ENCODE data around the gene DLX1.
"Not testable (repeated sequence)": the region's sequence is repeated elsewhere in the genome, so short reads cannot be mapped to it uniquely, and the experiment has no call there.

DLX1 gene

DNA sequence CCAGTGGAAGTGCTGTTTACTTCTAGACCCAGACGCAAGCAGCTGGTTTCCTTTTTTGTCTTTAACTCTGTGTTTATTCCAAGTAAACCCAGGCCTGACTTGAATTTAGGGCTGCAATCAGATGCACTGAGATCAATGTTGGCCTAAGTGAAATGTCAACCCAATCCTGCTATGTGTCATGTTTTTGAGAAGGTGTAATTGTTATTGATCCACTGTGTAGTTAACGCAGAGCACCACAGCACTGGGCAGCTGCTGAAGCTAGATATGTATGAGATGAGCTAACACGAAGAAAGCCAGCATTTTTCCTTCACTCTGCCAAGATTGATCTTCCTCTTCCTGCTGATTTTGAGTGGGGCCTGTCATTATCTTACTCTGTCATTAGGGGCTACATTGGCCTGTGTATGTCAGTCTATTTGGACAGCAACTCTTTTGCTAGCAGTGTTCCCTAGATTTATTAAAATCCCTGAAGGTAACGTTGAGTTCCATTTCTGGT lies 18.9 kb upstream of the DLX1 start:
- no peak for DNase-seq

DNA sequence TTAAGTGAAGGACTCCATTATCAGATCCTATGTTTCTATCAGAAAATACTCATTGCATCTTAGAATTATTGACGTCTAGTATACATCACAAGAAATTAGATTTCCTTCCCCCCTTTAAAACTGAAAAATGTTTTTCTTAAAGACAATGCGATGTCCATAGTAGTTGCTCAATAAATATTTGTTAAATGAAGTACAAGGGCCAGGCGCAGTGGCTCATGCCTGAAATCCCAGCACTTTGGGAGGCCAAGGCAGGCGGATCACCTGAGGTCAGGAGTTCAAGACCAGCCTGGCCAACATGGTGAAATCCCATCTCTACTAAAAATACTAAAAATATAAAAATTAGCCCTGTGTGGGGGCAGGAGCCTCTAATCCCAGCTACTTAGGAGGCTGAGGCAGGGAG lies 17.4 kb upstream of the DLX1 start:
- DNase-seq = not testable (repeated sequence)

DNA sequence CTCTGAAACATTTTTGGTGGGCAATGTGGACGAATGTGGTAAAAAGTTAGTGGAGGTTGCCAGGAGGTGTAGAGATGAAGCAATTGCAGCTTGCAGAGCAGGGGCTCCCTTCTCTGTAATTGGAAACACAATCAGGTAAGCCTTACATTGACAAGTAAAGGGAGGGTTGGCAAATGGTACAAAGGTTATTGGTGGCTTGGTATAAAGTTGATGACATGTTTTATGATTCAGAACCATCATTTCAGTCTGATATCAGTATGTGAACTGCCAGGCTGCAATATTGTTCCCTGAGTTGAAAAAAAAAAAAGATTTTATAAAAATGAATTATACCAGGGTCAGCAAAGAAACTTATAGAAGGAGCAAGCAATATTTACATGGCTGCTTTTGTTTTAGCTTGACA lies 14.4 kb upstream of the DLX1 start:
- DNase-seq = no peak

DNA sequence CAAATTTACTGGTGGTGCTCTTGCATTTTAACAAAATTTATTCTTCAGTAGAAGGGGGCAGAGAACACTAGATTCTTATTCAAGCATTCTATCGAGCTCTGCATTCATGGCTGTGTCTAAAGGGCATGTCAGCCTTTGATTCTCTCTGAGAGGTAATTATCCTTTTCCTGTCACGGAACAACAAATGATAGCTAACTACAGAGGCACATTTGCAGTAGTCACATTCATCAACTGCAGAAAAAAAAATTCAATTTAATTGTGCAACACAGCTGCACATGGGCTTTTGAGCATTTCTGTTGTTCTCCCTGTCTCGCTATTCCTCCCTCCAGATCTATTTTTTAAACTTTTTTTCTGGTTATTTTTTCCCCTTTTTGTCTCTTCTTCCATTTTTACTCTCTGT lies 13.0 kb upstream of the DLX1 start:
- no peak for DNase-seq

DNA sequence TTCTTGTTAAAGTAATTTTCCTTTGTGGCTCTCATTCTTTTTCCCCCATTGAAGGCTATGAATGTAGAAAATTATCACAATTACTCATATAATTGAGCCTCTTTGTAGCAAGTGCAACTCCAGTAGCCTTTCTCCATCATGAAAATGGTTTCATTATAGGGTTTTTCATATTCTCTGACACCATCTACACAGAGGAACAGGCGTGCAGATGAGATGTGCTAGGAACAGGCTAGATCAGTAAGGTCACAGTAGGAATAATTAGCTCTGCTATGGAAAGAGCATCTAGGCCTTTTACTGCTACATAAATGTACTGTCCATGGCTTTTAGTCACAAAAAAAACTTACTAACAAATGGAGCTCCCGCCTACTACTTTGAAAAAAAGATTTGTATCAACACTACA lies 12.6 kb upstream of the DLX1 start:
- DNase-seq = no peak

DNA sequence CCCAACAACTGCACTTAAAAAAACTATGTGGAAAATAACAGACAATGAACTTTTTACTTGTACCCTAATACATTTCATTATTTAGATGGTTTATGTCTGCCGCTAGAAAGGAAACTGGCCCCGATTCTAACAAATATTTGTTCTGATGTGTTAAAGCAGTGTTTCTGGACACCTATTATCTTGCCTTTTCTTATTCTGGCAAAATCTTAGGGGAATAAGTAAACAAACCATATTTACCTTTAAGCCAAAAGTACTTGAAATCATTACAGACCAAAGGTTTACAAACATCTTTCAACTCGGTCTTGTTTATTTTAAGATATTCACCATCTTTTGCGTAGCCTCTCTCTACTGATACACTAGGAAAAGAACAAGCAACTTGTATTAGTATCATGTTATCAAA lies 11.8 kb upstream of the DLX1 start:
- DNase-seq = no peak

DNA sequence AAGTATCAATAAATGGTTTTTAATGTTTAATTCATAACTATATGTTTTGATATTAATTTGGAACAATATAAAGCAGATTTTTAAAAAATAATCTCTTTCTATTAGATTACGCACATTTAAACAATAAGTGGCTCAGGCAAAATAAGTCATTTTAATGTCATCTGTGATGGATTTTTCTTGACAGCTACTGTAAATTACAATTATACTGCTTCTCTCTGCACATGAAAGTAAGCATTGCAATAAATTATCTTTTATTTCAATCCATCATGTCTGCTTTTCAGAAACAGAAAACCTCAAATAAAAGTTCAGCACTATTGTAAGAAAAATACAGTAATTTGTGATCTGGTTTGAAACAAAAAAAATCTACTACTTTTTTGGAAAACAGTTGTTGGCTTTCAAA lies 11.1 kb upstream of the DLX1 start:
- DNase-seq = no peak

DNA sequence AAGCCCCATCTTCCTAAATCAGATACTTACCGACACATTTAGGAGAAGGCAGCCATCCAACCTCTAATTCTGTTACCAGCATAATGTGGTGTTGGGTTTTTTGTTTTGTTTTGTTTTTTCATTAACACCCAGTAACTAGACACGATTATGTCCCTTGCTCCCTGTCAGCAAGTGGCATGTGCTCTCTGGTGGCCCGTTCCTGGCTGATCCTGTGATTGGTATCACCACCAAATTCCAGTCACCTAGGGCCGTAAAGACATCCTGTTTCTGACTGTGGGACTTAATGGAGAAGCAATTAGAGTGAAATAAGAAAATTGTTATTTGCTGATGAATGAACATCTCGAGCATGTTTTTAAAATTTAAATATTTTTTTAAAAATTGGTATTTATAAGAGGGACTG lies 5.9 kb upstream of the DLX1 start:
- DNase-seq = no peak

DNA sequence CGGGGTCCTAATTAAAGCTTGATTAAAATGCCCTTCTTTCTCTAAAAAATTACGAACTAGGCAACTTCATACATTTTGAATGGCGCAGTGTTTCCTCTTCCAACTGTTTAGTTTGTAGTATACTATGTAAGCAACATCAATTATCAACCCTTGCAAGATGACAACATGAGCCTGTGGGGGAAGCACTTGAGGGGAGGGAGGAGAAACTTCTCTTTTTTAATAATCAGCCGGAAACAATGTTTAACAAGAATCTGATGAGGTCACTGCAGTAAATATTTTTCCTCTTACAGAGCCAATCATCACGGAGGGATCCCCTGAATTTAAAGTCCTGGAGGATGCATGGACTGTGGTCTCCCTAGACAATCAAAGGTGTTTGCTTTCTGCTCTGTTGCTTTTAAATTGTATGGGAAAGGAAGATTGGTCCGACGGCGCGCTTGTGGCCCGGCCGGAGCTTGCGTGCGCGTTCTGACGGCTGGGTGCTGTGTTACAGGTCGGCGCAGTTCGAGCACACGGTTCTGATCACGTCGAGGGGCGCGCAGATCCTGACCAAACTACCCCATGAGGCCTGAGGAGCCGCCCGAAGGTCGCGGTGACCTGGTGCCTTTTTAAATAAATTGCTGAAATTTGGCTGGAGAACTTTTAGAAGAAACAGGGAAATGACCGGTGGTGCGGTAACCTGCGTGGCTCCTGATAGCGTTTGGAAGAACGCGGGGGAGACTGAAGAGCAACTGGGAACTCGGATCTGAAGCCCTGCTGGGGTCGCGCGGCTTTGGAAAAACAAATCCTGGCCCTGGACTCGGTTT lies 5.3 kb upstream of the DLX1 start:
- DNase-seq = no peak

DNA sequence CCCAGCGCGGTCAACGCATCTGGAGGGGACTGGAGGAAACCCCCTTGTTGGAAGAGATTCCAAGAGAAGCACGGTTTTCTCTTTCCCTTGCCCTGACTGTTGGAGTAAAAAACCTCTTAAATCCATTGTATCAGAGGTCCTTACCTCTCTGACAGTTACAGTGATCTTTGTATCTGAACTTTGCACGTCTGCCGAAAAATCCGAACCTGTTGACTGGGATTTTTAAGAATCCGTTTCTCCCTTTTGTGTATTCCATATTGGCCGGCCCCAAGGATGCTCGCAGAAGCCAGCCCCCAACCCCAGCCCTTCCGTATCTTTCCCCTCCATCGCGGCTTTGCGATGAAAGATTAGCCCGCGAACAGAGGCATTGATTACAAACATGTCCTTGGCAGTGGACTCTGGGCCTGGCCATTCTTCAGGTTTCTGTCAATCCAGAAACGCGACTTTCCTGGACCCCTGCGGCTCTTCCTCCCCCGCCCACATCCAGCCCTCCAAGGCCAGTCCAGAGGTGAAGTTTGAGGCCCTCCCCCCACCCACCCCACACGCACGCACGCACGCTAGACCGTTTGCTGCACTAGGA lies 4.6 kb upstream of the DLX1 start:
- DNase-seq = no peak

DNA sequence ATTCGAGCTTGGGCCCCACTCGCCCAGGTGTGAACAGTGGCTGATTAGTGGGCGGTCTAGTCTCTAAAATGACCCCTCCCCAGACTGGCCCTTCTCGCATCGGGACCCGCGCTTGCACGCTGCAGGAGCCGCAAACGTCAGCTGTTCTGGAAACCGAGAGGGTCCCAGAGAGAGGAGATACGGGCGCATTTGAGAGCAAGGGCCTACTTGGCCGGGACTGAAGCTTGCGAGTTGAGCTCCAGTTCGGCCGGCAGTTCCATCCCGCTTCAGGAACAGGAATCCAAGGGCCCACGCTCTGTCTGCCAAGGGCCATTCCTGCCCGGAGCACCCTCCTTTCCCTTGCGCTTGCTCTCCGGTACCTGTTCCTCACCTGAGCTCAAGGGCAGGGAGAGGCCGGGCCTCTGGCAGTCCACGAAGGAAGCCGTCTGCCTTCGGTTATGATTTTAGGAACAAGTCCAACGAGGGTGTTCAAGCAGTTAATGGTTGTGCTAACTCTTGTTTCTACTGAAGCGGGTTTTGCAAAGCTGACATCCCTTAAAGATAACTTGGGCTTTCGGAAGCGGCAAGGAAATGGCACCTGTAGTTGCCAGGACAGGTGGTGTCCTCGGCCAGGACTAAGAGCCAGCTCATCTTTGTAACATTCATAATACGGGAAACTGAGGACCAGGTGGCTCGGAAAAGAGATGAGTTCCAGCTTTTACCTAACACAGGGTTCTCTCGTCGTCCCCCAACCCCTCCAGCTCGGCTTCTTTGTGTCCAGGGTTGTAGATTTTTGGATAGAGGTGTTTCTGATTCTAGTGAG lies 3.9 kb upstream of the DLX1 start:
- no peak for DNase-seq

DNA sequence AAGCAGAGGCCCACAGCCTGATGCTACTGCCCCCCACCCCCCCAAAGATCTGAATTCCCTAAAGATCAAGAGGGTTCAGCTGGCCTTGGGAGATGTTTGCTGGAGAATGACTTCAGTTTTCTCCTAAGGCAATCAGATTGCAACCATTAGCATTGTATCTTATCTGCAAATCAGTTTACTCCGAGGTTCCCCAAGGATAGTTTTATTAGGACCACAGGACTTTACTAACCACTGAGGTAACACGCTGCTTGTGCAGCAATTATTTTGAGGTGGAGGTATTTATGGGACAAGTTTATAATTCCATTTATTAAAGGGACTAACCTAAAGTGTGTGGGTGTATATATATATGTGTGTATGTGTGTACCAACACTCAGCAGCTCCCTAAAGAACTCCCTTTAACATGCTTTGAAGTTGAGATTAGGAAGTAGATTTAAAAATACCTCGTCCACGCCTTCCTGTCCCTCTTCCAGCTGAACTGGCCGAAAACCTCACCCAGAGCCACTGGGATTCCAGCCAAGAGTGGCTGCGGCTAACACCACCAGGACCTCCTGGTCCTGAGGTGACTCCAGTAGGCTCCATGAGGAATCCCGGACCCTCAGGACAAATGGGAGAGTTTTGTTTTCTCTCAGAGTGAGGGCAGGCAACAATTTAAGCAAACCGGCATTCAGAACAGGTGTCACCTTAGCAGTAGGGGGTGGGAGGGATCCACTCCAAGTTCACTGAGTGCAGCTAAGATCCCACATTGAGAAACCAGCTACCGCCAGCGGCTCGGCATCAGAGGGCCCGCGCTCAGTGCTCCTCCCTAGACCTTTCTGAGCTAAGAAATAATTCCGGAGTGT lies 3.0 kb upstream of the DLX1 start:
- no peak for DNase-seq

DNA sequence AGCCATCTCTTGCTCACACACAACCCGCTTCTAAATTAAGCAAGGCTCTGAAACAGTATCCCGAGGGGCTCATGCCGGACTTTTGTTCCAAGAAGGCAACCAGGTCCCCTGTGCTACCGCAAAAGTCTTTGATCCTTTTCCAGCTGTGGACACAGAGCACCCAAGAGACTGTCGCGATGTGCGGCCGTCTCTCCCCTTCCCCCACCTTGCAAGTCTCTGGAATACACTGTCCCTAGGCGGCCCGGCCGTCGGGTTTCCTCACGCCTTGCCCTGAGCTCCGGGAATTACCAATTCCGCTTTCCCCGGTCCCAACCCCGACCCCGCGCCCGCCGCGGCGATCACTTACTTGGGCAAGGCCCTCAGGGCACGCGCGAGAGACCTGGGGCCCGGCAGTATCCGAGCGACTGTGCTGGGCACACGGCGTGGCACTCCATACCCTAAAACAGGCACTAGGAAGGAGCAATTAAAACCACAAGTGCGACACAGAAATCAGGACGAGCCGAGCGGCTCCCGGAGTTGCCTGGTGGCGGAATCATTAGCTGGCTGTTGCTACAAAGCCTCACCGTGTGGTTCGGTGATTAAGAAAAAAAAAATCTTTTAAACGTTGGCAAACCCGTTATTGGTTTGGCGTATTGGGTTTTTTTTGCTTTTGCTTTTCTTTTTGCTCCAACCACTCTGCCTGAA lies 2.2 kb upstream of the DLX1 start:
- no peak for DNase-seq

DNA sequence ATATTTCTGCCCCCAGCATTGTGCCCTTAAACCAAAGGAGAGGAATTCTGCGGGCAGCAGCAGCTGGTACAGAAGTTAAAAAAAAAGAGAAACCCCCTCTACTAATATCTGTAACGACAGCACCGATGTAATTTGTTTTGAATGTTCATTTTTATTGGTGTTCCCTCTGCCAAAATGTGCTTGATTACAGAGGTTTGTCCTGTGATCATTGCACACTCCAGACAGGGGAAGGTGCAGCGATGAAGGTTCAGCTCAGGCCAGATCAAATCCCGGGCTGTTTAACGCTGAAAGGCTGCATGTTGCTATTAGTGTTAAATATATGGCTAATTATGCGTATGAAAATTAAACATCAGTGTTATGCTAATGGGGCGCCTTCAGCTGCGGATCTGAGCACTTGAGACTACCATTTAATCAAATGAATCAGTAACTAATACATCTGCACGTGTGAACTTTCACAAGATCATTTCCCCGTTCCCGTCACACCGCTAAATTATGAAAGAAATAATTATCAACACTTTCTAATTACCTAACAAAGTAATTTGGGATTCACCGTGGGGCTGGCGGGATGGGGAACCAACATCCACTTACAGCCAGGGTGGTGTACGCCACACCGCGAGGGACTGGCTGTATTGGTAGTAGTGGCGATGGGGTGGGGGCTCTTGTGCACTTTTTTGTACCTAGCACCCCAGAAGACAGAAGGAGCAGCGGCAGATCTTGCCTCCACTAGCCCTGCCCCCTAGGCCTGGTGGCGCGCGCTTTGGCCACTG lies 1.5 kb upstream of the DLX1 start:
- no peak for DNase-seq

DNA sequence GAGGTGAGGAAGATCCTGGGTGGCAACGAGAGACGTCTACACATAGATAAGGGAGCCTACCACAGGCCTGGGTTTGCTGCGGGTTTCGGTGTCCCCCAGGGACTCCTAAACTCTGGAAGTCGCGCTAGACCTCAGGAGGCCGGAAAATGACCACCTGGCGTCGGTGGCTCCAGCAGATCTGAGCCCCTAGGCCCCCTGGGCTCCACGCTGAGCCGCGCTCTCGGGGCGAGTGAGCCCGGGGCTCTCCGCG lies 987 bp upstream of the DLX1 start:
- no peak for DNase-seq

DNA sequence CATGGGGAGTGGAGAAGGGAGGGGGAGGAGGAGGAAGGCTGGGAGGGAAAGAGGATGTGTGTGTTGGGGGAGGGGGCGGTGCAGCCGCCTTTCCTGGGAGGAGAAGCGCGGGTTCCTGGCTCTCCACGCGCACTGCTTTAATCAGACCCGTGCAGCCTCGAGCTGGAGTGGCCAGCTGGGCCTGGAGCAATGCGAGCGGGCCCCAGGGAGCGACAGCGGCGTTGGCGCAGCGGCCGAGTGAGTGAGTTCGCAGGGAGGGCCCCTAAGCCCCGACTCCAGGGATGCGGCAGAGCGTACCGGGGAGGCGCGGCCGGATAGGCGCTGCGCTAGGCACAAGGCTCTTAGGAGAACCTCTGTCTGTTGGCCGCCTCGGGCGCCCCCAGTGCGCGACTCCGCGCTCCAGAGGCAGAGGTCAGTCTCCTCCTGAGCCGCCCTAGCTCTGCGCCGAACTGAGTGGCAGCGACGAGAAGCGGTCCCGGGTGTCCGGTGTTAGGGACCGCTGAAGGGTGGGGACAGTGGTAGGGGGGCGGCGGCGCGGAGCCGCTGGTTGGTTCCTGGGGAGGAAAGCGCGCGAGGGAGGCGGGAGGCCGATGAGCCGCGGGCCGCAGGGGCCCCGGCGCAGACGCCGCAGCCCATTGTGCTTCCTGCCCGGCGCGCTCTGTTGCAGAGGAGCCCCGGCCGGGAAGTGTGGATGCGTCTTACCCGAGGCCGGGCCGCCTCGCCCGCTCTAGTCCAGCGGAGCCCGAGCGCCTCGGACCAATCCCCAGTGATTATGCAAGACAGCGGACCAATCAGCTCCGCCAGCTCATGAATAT lies 455 bp upstream of the DLX1 start:
- DNase-seq = peak; percentile 69

DNA sequence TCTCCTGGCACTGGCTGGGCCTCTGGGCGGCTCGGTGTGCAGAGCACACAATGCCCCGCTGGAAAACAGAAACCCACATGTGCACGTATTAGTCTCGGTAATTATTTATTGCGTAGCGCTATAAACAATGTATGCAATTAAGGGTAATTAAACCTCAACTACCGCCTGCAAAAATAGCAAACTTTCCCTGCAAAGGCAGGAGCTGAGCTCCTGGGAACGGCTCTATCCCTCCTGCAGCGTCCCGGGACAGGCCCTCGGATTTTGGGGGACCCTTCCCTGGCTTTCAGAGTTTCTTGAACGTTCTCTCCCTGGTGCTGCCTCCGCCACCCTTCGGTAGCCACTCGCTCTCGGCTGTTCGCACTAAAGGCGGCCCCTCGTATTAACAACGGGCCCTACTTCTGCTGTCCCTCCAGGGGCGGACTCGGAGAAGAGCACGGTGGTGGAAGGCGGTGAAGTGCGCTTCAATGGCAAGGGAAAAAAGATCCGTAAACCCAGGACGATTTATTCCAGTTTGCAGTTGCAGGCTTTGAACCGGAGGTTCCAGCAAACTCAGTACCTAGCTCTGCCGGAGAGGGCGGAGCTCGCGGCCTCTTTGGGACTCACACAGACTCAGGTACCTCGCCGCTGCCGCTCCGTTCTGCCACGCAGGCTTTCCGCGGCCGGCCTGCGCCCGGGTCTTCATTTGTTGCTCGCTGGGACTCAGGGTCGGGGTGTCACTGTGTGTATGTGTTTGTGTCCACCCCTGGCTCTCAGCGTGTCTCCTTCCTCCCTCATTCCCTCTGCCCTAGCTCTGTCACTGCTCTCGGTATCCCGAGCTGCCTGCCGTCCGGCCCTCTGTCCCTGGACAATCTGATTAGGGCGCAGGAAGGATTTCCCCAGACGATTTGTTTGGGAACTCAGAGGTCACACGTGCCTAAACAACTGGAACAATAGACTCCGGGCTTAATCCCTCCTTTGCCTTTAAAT lies 1.2 kb downstream of the DLX1 start:
- DNase-seq = peak; percentile 50

DNA sequence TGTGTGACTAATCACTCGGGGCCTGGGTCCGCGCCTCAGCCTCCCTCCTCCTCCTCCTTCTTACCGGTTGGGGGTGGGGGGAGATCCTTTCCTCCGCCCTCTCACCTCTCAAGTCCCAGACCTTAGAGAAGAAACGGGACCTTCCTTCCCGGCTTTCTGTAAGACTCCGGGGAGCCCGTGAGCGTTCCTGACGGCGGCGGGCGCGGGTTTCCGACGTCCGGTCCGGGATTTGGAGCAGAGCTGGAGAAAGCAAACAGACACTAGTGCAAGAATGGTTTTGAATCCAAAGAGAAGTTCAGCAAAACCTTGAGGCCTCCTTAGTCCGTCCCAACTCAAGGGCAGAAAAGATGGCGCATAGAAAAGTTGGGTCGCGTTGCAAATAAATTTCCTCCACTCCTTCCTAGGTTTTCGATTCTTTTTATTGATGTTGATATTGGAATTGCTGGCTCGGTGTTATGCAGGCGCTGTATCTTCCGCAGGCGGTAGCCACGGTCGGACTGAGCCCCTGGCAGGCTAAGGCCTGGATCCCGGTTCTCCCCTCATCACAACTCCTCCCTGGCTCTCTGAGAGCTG lies 2.0 kb downstream of the DLX1 start:
- DNase-seq = no peak

DNA sequence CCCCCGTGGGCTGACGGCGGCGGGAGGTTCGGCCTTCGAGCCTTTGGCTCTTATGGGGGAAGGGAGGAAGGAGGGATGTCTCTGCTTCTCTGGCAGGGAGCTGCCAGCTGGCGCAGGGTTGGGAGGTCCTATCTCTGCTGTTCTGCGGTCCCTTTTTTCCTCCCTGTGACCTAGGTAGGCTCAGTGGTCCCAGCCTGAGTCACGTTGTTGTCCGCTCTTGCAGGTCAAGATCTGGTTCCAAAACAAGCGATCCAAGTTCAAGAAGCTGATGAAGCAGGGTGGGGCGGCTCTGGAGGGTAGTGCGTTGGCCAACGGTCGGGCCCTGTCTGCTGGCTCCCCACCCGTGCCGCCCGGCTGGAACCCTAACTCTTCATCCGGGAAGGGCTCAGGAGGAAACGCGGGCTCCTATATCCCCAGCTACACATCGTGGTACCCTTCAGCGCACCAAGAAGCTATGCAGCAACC lies 2.5 kb downstream of the DLX1 start:
- DNase-seq = no peak

All from CD4-positive, alpha-beta T cell treated with Interferon gamma for 1 hour (primary cell).